A549 treated with Hydrocortisone at 1 μM for 4 hours (cell line): ENCODE measurements around the gene AKIRIN2. TPM values are rescaled to one million over a fixed set of nuclear protein-coding genes. Genes with fewer than 3 reads are reported as not detected.

Experiments
- total RNA-seq: library from RNA; stranded (reverse); fragments of 200-300 nt; extraction: Qiagen RNA extraction; gene quantifications from 5 replicates; pipeline ENCODE4 v1.2.3, GENCODE V29; 2022

Gene AKIRIN2
- total RNA-seq: 25.5 to 32.1 TPM (median 30.3 TPM) in 5 replicates

DNA sequence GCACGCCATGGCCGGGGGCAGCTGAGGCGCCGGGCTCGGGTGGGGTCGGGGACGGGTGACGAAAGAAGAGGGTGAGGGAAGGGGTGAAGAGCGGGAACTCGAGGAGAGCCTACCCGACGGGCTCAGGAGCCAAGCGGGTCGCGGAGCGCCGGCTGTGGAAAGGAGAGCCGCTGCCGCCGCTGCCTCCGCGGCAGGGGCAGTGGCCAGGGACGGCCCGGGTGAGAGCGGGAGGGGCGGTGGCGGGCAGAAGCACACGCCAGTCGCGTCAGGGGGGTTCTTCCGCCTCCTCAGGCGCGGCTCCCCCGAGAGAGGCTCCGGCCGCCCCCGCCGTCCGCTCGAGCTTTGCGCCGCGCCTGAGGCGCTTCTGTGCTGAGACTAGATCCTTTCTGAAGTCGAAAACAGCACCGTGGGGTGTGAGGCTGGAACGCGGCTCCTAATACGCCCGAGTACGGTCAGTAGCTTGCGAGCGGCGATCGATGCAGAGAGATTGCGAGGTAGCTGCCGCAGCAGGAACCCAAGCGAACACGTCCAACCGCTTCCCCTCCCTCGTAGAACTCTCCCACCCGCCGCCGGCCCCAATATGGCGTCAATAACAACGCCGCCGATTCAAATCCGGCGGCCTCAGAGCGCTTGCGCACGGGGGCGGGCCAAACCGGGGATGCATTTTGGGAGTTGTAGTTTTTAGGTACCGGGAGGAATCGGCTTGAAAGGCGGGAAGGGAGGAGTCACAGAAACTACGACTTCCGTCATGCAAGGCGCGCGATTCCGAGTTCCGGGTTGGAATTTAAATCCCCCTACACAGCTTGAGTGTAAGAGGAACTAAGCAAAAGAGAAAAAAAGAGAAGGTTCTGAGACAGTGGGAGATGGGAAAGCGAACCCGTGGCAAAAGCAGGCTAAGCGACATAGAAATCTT, at the start of gene AKIRIN2:
AKIRIN2 (minus strand) TSS at position 558 of the 913 bp plus-strand sequence; CDS start at position 9, 549 bp downstream.

Other genes starting within 250 kb of the AKIRIN2 start
- 8.3 to 10.7 TPM (median 9.0 TPM) in 5 replicates for gene SLC35A1, start 229.3 kb downstream of the AKIRIN2 start, total RNA-seq
- gene RARS2, start 112.2 kb downstream of the AKIRIN2 start, total RNA-seq: 18.4 to 22.0 TPM (median 21.6 TPM) in 5 replicates
- gene ORC3, start 112.1 kb downstream of the AKIRIN2 start, total RNA-seq: 14.6 to 17.9 TPM (median 17.4 TPM) in 5 replicates